Adrenal gland (tissue), 5 donors: ENCODE results near the gene HIKESHI.

Experiments used
- POLR2A ChIP-seq, 2 donors: fragments of 450-650 bp; IDR thresholded peaks; one replicate each; pipeline ENCODE4 v1.6.1; 2017; ENCODE audit warnings: antibody characterized with exemption in 2 of 2, mild to moderate bottlenecking in 2 of 2, moderate library complexity in 1 of 2
- TF ChIP-seq, protein P1 (sequence below), 6 experiments: fragments of 450-650 bp in 4 of 6; fragments of 200-600 bp in 2 of 6; sonication (generic) in 1 of 6; IDR thresholded peaks; 1 replicate in 5 of 6; 2 replicates in 1 of 6; pipeline versions ENCODE4 v1.5.1 to v1.8.0; 2016 to 2021; ENCODE audit warnings: antibody characterized with exemption in 6 of 6, mild to moderate bottlenecking in 2 of 6, moderate library complexity in 1 of 6
- donor health status: DM: no; HTN: no; CAD: no.

- TF ChIP-seq, protein P1, sequence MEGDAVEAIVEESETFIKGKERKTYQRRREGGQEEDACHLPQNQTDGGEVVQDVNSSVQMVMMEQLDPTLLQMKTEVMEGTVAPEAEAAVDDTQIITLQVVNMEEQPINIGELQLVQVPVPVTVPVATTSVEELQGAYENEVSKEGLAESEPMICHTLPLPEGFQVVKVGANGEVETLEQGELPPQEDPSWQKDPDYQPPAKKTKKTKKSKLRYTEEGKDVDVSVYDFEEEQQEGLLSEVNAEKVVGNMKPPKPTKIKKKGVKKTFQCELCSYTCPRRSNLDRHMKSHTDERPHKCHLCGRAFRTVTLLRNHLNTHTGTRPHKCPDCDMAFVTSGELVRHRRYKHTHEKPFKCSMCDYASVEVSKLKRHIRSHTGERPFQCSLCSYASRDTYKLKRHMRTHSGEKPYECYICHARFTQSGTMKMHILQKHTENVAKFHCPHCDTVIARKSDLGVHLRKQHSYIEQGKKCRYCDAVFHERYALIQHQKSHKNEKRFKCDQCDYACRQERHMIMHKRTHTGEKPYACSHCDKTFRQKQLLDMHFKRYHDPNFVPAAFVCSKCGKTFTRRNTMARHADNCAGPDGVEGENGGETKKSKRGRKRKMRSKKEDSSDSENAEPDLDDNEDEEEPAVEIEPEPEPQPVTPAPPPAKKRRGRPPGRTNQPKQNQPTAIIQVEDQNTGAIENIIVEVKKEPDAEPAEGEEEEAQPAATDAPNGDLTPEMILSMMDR (IDR thresholded peaks at IDR 0.05): no peak
- TF ChIP-seq POLR2A (IDR thresholded peaks at IDR 0.05): no peak
Observed at GRCh38 chr11:86277741-86278140, 24.3 kb upstream of the HIKESHI start.
